SK-N-SH (cell line): ENCODE data around the gene SLITRK3. TPM values are rescaled to one million over a fixed set of nuclear protein-coding genes. Genes with fewer than 3 reads are reported as not detected.
A peak's percentile ranks its signal among the peaks of the same experiment; 100 is the strongest.

Source experiments
- CTCF ChIA-PET: fragments of 300-600, 350-600 bp; formaldehyde crosslinking; extraction: SDS; loops from one replicate; lab custom pipeline; 2021; lab: Yijun Ruan, JAX
- POLR2A ChIA-PET: fragments of 350-600 bp; sonication (Branson Sonifier 250); formaldehyde crosslinking; extraction: SDS; loops from one replicate; lab custom pipeline; 2020; ENCODE audit warnings: antibody characterized with exemption, inconsistent platforms; lab: Yijun Ruan, JAX
- DNase-seq: peaks from one replicate; pipeline ENCODE4 v3.0.0; 2012
- H2AFZ ChIP-seq: fragments of 200-600 bp; sonication (generic); 2 replicates; pipeline ENCODE4 v1.8.1; 2016; ENCODE audit warnings: antibody characterized with exemption, mild to moderate bottlenecking, low read depth
- H3F3A ChIP-seq: fragments of 200-600 bp; sonication (generic); replicated peaks from 2 replicates; pipeline ENCODE3; 2016; ENCODE audit warnings: antibody characterized with exemption, mild to moderate bottlenecking; ENCODE audit not compliant: insufficient read depth
- H3K27ac ChIP-seq, 2 experiments: fragments of 200-500 bp in 1 of 2; fragments of 200-600 bp in 1 of 2; sonication (Bioruptor generic) in 1 of 2; sonication (generic), shearing (Covaris generic) in 1 of 2; 2 replicates each; pipeline versions ENCODE4 v1.5.1 to v1.6.1; 2014 to 2016; ENCODE audit warnings: low read depth in 2 of 2, inconsistent platforms in 1 of 2, low read length in 1 of 2, mild to moderate bottlenecking in 1 of 2, mixed read lengths in 1 of 2
- H3K27me3 ChIP-seq: fragments of 200-600 bp; sonication (generic), shearing (Covaris generic); 2 replicates; pipeline ENCODE4 v1.6.1; 2016; ENCODE audit warnings: mixed run types; ENCODE audit not compliant: insufficient read depth
- H3K36me3 ChIP-seq, 2 experiments: fragments of 200-500 bp in 1 of 2; fragments of 200-600 bp in 1 of 2; sonication (Bioruptor generic) in 1 of 2; sonication (generic) in 1 of 2; replicated peaks in 1 of 2; 2 replicates each; pipeline versions ENCODE3 to v1.5.1; 2014 to 2016; ENCODE audit warnings: low read length in 1 of 2, mild to moderate bottlenecking in 1 of 2; ENCODE audit not compliant: insufficient read depth in 2 of 2, control insufficient read depth in 1 of 2
- H3K4me1 ChIP-seq, 2 experiments: fragments of 200-500 bp in 1 of 2; fragments of 200-600 bp in 1 of 2; sonication (Bioruptor generic) in 1 of 2; sonication (generic), shearing (Covaris generic) in 1 of 2; 2 replicates each; pipeline versions ENCODE4 v1.5.1 to v1.6.1; 2014 to 2016; ENCODE audit warnings: low read depth in 1 of 2, low read length in 1 of 2, mixed run types in 1 of 2; ENCODE audit not compliant: insufficient read depth in 2 of 2, control insufficient read depth in 1 of 2
- H3K4me2 ChIP-seq: fragments of 200-600 bp; sonication (generic), shearing (Covaris generic); 2 replicates; pipeline ENCODE4 v1.6.1; 2017; ENCODE audit warnings: mixed run types
- H3K4me3 ChIP-seq, 2 experiments: fragments of 200-500 bp in 1 of 2; fragments of 200-600 bp in 1 of 2; sonication (Bioruptor generic) in 1 of 2; sonication (generic), shearing (Covaris generic) in 1 of 2; 2 replicates each; pipeline versions ENCODE4 v1.5.1 to v1.8.1; 2014 to 2016; ENCODE audit warnings: low read depth in 2 of 2, inconsistent platforms in 1 of 2, low read length in 1 of 2, mild to moderate bottlenecking in 1 of 2, mixed read lengths in 1 of 2, moderate library complexity in 1 of 2
- H3K79me2 ChIP-seq: fragments of 200-600 bp; sonication (generic); 2 replicates; pipeline ENCODE4 v1.8.1; 2017; ENCODE audit warnings: mild to moderate bottlenecking; ENCODE audit not compliant: insufficient read depth
- H3K9ac ChIP-seq: fragments of 200-600 bp; sonication (generic); 2 replicates; pipeline ENCODE4 v1.6.1; 2017; ENCODE audit warnings: mixed run types
- H3K9me2 ChIP-seq: fragments of 200-600 bp; sonication (generic); 2 replicates; pipeline ENCODE4 v1.6.1; 2017; ENCODE audit warnings: mixed run types
- H3K9me3 ChIP-seq: fragments of 200-600 bp; sonication (generic); 2 replicates; pipeline ENCODE4 v1.6.1; 2017; ENCODE audit warnings: mixed run types, mild to moderate bottlenecking, moderate library complexity
- H4K20me1 ChIP-seq: fragments of 200-600 bp; sonication (generic); 2 replicates; pipeline ENCODE4 v1.6.1; 2017; ENCODE audit warnings: mild to moderate bottlenecking, mixed run types; ENCODE audit not compliant: insufficient read depth
- CHD2 ChIP-seq: fragments of 150-350 bp; IDR thresholded peaks from 2 replicates; pipeline ENCODE4 v1.6.1; 2018; ENCODE audit warnings: low read length; ENCODE audit not compliant: partially characterized antibody
- CTCF ChIP-seq: fragments of 200-600 bp; sonication (generic); IDR thresholded peaks from 2 replicates; pipeline ENCODE4 v1.6.1; 2017; ENCODE audit warnings: antibody characterized with exemption, mild to moderate bottlenecking, moderate library complexity
- EP300 ChIP-seq, 2 experiments: IDR thresholded peaks; 2 replicates each; pipeline versions ENCODE4 v1.4.0 to v1.6.1; 2012; ENCODE audit warnings: borderline replicate concordance in 1 of 2, low read depth in 1 of 2, low read length in 1 of 2
- FOXJ3 ChIP-seq: sonication (generic); formaldehyde crosslinking; IDR thresholded peaks from 2 replicates; pipeline ENCODE4 v1.5.1; 2020; ENCODE audit warnings: mild to moderate bottlenecking, missing genetic modification reagents
- GABPA ChIP-seq: IDR thresholded peaks from 2 replicates; pipeline ENCODE4 v1.4.0; 2012; ENCODE audit warnings: low read depth, mild to moderate bottlenecking
- JUND ChIP-seq: IDR thresholded peaks from 2 replicates; pipeline ENCODE4 v1.4.0; 2012
- MAX ChIP-seq: IDR thresholded peaks from 2 replicates; pipeline ENCODE4 v1.4.0; 2012; ENCODE audit warnings: low read depth
- MXI1 ChIP-seq: IDR thresholded peaks from 2 replicates; pipeline ENCODE4 v1.6.1; 2012; ENCODE audit warnings: mild to moderate bottlenecking, low read depth, low read length, improper control_type of control experiment
- POLR2AphosphoS5 ChIP-seq: IDR thresholded peaks from 2 replicates; pipeline ENCODE4 v1.6.1; 2012; ENCODE audit warnings: low read depth, low read length
- RAD21 ChIP-seq: IDR thresholded peaks from 2 replicates; pipeline ENCODE4 v1.6.1; 2012; ENCODE audit warnings: mild to moderate bottlenecking, low read length
- RCOR1 ChIP-seq: fragments of 150-350 bp; IDR thresholded peaks from 2 replicates; pipeline ENCODE4 v1.6.1; 2017; ENCODE audit warnings: antibody characterized with exemption, low read length
- SMC3 ChIP-seq: IDR thresholded peaks from 2 replicates; pipeline ENCODE4 v1.6.1; 2012; ENCODE audit warnings: low read depth, low read length, improper control_type of control experiment
- TAF1 ChIP-seq: IDR thresholded peaks from 2 replicates; pipeline ENCODE4 v1.6.1; 2012; ENCODE audit warnings: low read depth, mild to moderate bottlenecking, low read length, moderate library complexity, borderline replicate concordance
- TEAD4 ChIP-seq: IDR thresholded peaks from 2 replicates; pipeline ENCODE4 v1.4.0; 2012; ENCODE audit warnings: mild to moderate bottlenecking, borderline replicate concordance; ENCODE audit not compliant: insufficient read depth
- WGBS: methylation state at CpG from one replicate; pipeline ENCODE4 v1.1.6; 2017; ENCODE audit warnings: low lambda C conversion rate; 5-methylcytosine and 5-hydroxymethylcytosine counted together
- polyA plus RNA-seq, 3 experiments: library from polyadenylated mRNA; depleted of rRNA; stranded (reverse); fragments of >200 nt; gene quantifications; 2 replicates each; pipeline ENCODE4 v1.2.3, GENCODE V29; 2012
- TF ChIP-seq, protein P1 (sequence below): IDR thresholded peaks from 2 replicates; pipeline ENCODE4 v1.4.0; 2012; ENCODE audit warnings: low read depth, borderline replicate concordance
- TF ChIP-seq, protein P2 (sequence below): fragments of 150-350 bp; IDR thresholded peaks from 2 replicates; pipeline ENCODE4 v1.6.1; 2016; ENCODE audit warnings: mild to moderate bottlenecking, low read depth, low read length

The SLITRK3 gene
- polyA plus RNA-seq, 1 of the 3 experiments (the other 2 are of a cell fraction) = not detected

DNA sequence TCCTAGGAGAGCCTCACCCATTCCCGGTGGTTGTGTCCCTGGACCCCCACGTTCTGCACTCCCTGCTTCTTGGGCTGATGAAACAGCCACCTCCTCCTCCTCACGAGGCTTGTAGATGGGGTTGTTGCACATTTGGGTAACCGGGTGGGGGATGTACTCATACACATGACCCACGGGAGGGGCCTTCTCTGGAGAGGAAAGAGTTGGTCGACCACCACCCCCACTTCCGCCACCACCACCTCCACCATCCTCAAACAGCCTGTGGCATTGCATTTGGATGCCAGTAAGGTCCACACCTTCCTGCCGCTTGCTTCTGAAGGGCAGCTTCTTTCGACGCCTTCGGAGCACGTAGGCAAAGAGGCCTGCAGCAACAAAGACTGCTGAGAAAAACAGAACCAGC lies 7.7 kb downstream of the SLITRK3 start:
- Histone ChIP-seq H2AFZ (no peak overlapping the region), H3K4me2 (no peak overlapping the region), H3K27me3 (peaks cover 11% of the 10 kb centered on the region), H3K79me2 (no peaks in the 10 kb centered on the region), H3K36me3 (no peaks in the 10 kb centered on the region), H3K27ac (no peak overlapping the region), H3K4me1 (peaks cover 3% of the 10 kb centered on the region in 2 experiments; a peak in 1 of 4 replicates), H3K9me3 (no peaks in the 10 kb centered on the region), H3K9ac (no peak overlapping the region), H3K9me2 (no peaks in the 10 kb centered on the region), H4K20me1 (no peaks in the 10 kb centered on the region), H3K4me3 (no peak overlapping the region), H3F3A (no peaks in the 10 kb centered on the region)
- CTCF ChIA-PET = interaction anchor here (0.6 kb wide), 1 partner anchor 182 kb away, joined by 3 read pairs; no protein-coding TSS in a partner anchor
- DNase-seq = no peak
- 54% methylated on average over 11 of the region's 12 CpGs for WGBS
- TF ChIP-seq, protein P1, sequence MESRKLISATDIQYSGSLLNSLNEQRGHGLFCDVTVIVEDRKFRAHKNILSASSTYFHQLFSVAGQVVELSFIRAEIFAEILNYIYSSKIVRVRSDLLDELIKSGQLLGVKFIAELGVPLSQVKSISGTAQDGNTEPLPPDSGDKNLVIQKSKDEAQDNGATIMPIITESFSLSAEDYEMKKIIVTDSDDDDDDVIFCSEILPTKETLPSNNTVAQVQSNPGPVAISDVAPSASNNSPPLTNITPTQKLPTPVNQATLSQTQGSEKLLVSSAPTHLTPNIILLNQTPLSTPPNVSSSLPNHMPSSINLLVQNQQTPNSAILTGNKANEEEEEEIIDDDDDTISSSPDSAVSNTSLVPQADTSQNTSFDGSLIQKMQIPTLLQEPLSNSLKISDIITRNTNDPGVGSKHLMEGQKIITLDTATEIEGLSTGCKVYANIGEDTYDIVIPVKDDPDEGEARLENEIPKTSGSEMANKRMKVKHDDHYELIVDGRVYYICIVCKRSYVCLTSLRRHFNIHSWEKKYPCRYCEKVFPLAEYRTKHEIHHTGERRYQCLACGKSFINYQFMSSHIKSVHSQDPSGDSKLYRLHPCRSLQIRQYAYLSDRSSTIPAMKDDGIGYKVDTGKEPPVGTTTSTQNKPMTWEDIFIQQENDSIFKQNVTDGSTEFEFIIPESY = no peak
- TF ChIP-seq POLR2AphosphoS5 = no peak
- TF ChIP-seq CHD2 = no peak
- TF ChIP-seq JUND = no peak
- TF ChIP-seq RCOR1 = no peak
- no peak for TF ChIP-seq TAF1
- no peak for TF ChIP-seq MXI1
- no peak for TF ChIP-seq FOXJ3
- TF ChIP-seq EP300 (IDR thresholded peaks at IDR 0.05; ENCODE audit: borderline replicate concordance in 1 of 2, low read depth in 1 of 2, low read length in 1 of 2) = no peak
- TF ChIP-seq, protein P2, sequence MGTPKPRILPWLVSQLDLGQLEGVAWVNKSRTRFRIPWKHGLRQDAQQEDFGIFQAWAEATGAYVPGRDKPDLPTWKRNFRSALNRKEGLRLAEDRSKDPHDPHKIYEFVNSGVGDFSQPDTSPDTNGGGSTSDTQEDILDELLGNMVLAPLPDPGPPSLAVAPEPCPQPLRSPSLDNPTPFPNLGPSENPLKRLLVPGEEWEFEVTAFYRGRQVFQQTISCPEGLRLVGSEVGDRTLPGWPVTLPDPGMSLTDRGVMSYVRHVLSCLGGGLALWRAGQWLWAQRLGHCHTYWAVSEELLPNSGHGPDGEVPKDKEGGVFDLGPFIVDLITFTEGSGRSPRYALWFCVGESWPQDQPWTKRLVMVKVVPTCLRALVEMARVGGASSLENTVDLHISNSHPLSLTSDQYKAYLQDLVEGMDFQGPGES = no peak
- no peak for TF ChIP-seq MAX
- TF ChIP-seq GABPA = no peak
- POLR2A ChIA-PET = no interaction called here

- POLR2A ChIA-PET = no interaction called here
- H3K9me3 ChIP-seq = no peaks in the 10 kb centered on the region
- WGBS = 9% methylated on average over 8 of the region's 8 CpGs
- peak; percentile 64 for DNase-seq
- H3K36me3 ChIP-seq = no peaks in the 10 kb centered on the region
- no peaks in the 10 kb centered on the region for H4K20me1 ChIP-seq
- no peaks in the 10 kb centered on the region for H3K27me3 ChIP-seq
- H3K4me1 ChIP-seq = no peaks in the 10 kb centered on the region
- H3K9me2 ChIP-seq = no peaks in the 10 kb centered on the region
- H2AFZ ChIP-seq = no peak overlapping the region
- H3K4me2 ChIP-seq = no peak overlapping the region
- peak; percentile 78 for TF ChIP-seq SMC3
- TF ChIP-seq RAD21 = peak; percentile 96
- peak; percentile 90 for TF ChIP-seq CTCF
- TF ChIP-seq TEAD4 = no peak
- CTCF ChIA-PET = interaction anchor here (1.1 to 1.3 kb wide), 6 partner anchors 10 to 1233 kb away, joined by 3 to 4 read pairs (median 3); no protein-coding TSS in a partner anchor
- H3F3A ChIP-seq = no peaks in the 10 kb centered on the region
- no peak overlapping the region for H3K27ac ChIP-seq
- no peak overlapping the region for H3K9ac ChIP-seq
- H3K79me2 ChIP-seq = no peaks in the 10 kb centered on the region
- H3K4me3 ChIP-seq = peak overlapping the region in 1 of 2 experiments; percentile 21; a peak in 1 of 4 replicates
Observed at GRCh38 chr3:165185707-165186327, 10.4 kb downstream of the SLITRK3 start.
